ENCODE measurements around the gene PRKN.

GRCh38 chr6:162388383-162388777 lies 339.2 kb downstream of the PRKN start:
- TF ChIP-seq CTCF (IDR thresholded peaks at IDR 0.05 in 8 of 11, conservative IDR thresholded peaks at IDR 0.05 in 3 of 11) (no peak), POLR2AphosphoS5 (IDR thresholded peaks at IDR 0.05) (no peak), POLR2A (IDR thresholded peaks at IDR 0.05) (no peak)
